H4 (cell line): ENCODE results near the gene SMARCAD1. TPM values are rescaled to one million over a fixed set of nuclear protein-coding genes. Genes with fewer than 3 reads are reported as not detected.
"Not testable (repeated sequence)": the region's sequence is repeated elsewhere in the genome, so short reads cannot be mapped to it uniquely, and the experiment has no call there.

ENCODE experiments used
- DNase-seq: peaks from one replicate; pipeline ENCODE4 v3.0.0-alpha.2; 2015; ENCODE audit warnings: low spot score
- total RNA-seq: library from RNA; depleted of rRNA; stranded (reverse); fragments of >200 nt; shearing (Covaris generic); gene quantifications from 2 replicates; pipeline ENCODE4 v1.2.3, GENCODE V29; 2014

The SMARCAD1 gene
- total RNA-seq, 1 experiment from 2014 or later = 29.9 TPM

DNA sequence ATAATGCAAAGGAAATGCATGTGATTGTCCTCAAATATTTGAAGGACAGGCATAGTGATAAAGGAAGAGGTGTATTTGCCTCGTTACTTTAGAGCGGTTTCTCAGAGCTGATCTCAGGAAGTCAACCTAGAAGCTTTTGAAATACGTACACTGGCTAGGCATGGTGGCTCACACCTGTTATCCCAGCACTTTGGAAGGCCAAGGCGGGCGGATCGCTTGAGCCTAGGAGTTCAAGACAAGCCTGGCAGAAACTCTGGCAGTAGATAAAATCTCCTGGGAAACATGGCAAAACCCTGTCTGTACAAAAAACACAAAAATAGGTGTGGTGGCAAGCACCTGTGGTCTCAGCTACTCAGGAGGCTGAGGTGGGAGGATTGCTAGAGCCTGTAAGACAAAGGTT lies 24.9 kb downstream of the SMARCAD1 start:
- DNase-seq = no peak

DNA sequence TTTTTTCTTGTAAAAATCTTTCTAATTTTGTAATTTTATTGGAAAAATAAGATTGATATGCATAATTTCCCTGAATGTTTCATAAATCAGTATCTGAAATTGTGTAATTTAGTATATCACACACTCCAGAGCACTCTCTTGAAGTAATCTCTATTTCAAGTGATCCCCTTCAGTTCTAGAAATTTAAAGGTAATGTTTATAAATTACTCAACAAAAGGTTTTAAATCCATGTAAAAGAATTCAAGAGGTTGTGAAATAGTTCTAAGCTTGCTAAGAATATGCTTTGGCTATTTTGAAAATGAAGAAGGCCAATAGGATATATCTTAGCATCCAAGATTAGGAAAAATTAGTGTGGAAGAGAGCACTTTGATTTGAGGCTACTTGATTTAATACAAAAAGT lies 28.2 kb downstream of the SMARCAD1 start:
- no peak for DNase-seq

- no peak for DNase-seq
These were observed 29.6 kb downstream of the SMARCAD1 start for GRCh38 chr4:94237271-94237670.

- no peak for DNase-seq
These were observed 30.5 kb downstream of the SMARCAD1 start for GRCh38 chr4:94238160-94238559.

- no peak for DNase-seq
These were observed 32.7 kb downstream of the SMARCAD1 start for GRCh38 chr4:94240384-94240783.

GRCh38 chr4:94244087-94244828 lies 36.6 kb downstream of the SMARCAD1 start:
- no peak for DNase-seq

DNA sequence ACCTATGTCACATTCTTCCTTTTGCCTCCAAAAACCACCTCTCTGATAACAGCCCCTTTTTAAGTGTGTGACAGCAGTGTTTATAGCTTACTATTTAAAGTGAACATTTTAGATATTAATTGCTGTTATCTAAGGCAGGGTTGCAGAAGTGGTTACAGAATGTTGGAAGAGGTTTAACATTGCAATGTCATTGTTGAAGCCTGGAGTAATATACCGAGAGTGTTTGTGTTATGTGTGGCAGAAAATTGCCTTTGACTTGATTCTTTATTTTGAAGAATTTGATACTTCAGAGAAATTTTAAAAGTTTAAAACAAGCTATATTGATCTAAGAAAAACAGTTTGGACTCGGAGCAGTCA lies 37.1 kb downstream of the SMARCAD1 start:
- no peak for DNase-seq

DNA sequence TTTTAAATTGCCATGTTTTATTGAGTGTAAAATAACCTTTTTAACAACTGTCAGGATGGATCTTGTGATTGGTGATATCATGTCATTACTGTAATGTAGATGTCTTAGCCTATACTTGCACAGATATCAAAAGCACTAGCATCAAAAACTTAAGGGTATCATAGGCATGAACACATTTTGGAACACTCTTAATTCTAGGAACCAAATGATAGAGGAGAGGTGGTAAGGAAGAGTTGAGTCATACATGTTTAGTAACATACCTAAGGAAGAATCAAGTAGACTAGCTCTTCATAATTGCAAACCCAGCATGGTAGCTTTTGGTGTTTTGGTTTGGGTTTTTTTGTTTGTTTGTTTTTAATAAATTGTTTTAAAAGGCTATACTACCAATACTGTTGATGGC lies 43.4 kb downstream of the SMARCAD1 start:
- no peak for DNase-seq

GRCh38 chr4:94253036-94253435 lies 45.4 kb downstream of the SMARCAD1 start:
- no peak for DNase-seq

DNA sequence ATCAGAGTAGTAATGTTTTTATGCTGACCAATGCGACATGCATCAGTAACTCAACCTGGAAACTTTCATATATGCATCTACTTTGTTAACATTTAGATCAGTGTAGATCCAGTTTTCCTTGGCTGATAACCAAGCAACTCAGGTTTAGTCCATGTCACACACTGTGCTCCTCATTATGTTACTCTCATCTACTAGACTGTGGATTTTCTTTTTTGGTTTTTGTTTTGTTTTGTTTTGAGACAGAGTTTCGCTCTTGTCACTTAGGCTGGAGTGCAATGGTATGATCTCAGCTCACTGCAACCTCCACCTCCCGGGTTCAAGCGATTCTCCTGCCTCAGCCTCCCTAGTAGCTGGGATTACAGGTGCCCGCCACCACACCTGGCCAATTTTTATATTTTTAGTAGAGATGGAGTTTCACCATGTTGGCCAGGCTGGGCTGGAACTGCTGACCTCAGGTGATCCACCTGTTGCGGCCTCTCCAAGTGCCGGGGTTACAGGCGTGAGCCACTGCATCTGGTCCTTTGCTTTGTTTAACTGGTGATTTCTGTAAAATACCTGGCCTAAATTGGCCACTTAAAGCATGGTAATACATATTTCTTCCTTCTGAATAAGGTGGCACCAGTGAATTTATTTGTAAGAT lies 48.6 kb downstream of the SMARCAD1 start:
- no peak for DNase-seq

GRCh38 chr4:94256828-94257227 lies 49.2 kb downstream of the SMARCAD1 start:
- DNase-seq = no peak

DNA sequence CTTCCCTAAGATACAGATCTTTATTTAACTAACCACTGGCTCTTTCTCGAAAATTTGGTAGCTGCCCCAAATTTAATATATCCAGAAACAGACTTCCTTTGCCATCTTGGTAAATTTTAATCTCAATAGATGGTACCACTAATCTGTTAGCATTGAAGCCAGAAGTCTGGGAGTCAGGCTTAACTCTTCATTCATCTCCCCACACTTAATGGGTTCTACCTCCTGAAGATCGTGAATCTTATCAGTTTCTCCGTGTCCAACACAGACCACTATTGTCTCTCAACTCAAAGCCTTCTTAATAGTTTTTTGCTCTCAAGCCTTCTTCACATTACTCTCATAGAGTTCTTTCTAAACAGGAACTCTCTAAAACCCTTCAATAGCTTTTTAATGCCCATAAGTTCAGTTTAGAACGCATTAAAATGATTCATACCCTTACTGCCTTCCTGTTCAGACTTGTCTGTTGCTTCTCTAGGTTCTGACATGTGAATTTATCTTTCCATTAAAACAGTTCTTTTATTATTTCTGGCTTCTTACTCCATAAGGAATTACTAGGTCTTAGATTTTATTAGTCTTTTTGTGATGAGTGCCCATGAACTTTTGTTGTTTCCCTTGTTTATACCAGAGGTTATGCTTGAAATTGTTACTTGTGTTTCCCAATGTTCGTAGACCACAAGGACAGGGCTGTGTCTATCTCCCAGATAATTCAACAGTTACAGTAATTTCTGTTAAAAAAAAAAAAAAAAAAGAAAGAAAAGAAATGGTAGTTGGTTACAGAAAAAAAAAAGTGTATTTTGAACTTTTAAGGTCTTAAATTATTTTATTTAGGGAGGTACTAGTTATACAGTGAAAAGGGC lies 54.7 kb downstream of the SMARCAD1 start:
- no peak for DNase-seq

DNA sequence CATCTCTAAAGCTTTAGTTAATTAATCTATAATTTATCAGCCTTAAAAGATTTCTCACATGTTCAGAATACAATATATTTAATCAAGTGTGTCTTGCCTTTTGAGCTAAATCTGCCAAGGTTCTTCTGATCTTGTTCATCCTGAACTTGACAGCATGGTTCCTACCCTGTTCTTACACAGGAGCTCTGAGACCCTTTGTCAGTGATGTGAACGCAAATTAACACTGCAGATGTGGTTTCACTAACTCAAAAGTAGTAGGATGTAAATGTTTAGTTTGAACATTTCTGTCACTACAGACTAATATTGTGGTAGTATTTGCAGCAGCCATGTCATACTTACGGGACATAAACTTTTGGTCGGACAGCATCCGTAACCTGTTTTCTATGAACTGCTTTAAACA lies 59.4 kb downstream of the SMARCAD1 start:
- DNase-seq = no peak

- DNase-seq = no peak
These were observed 63.6 kb downstream of the SMARCAD1 start for GRCh38 chr4:94271248-94271647.

DNA sequence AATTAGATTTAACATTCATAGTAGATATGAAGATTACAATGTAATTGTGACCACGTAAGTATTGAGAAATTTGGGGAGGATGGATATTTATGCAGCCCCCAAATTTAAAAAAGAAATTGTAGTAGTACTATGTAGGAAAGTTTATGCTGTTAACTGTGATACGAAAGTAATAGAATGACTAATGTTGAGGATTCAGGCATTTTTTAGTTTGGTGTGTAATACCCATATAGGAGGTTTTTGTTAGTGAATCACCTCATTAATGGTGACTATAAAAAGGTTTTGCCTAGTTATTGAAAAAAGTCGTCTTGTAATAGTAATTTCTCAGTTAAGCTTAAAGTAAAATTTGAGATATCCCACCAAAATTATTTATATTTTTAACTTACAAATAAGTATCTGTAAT lies 67.2 kb downstream of the SMARCAD1 start:
- no peak for DNase-seq

DNA sequence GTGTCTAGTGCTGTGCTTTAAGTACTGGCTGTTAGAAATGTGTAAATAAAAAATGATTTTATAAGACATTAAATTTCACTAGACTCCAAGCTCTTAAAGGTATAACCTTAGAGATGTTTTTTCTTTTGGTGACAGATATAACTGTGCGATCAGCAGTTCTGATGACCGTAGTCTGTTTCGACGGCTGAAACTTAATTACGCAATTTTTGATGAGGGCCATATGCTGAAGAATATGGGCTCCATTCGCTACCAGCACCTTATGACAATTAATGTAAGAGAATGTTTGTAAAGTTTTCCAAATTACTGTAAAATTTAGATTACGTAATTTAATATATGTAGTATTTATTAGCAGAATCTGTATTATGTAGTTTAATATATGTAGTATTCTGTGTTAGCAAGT lies 68.5 kb downstream of the SMARCAD1 start:
- DNase-seq = no peak

DNA sequence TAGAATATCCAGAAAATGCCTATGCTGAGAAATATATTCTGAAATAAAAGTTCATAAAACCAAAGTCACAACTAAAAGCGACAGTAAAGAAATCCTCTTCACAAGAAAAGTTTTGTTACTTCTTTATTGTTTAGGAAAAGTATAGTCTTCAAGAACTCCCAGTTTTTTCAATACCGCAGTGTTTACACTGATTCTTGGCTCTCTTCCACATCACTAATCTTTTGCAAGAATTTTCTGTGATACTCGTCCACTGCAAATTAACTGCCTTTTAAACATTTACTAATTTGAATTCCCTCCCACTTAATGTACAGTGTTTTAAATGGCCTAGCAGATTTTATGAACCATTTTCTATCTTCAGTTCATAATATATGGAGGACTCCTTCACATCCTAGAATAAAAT lies 69.9 kb downstream of the SMARCAD1 start:
- no peak for DNase-seq

GRCh38 chr4:94278781-94279180 lies 71.1 kb downstream of the SMARCAD1 start:
- DNase-seq = no peak

- DNase-seq = no peak
These were observed 77.2 kb downstream of the SMARCAD1 start for GRCh38 chr4:94284889-94285288.

DNA sequence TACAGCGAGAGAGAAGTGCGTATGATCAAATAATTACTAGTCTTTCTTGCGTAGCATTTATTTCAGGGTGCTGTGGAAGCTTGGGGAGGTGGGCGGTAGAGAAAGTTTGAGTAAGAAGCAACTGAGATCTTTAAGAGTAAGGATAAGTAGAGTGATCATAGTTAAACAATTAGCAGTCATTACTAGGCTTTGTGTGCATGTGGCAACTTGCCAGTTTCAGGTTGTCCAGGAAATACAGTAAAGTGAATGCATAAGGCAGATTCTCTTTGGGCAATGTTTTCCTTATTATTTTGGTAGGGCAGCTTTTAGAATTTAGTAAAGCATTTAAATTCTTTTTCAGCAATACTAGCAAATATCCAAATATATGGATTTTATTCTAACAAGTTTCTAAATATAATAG lies 78.0 kb downstream of the SMARCAD1 start:
- no peak for DNase-seq

DNA sequence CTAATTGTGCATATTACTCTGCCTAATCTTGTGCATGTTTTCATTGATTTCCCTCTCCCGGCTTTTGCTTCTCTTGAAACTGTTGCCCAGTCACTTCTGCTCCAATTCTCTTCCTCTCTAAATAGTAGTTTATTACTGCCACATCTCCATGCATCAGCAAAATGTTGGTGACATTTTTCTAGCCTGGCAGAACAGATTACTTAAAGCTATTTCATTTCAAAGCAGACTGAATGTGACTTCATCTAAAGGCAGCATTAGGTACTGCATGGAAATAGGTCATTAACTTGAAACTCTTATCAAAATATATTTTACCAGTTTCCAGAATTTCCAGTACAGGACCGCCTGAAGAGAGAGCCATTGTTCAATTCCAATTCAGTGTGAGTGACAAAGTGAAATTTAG lies 82.6 kb downstream of the SMARCAD1 start:
- no peak for DNase-seq

GRCh38 chr4:94293981-94294380 lies 86.3 kb downstream of the SMARCAD1 start:
- DNase-seq = not testable (repeated sequence)

GRCh38 chr4:94295473-94295872 lies 87.8 kb downstream of the SMARCAD1 start:
- DNase-seq = not testable (repeated sequence)
